GM23338 (cell line): ENCODE results near the gene MAP3K14. TPM values are rescaled to one million over a fixed set of nuclear protein-coding genes. Genes with fewer than 3 reads are reported as not detected.

Experiments used
- CREB1 ChIP-seq: fragments of 250-450 bp; sonication (Bioruptor Pico); IDR thresholded peaks from 2 replicates; pipeline ENCODE4 v1.5.0; 2020; ENCODE audit warnings: low read depth, mild to moderate bottlenecking, moderate library complexity
- CTCF ChIP-seq, 2 experiments: fragments of 200-600 bp in 1 of 2; sonication (generic) in 1 of 2; conservative IDR thresholded peaks; 2 replicates each; pipeline versions ENCODE4 v1.5.1 to v1.6.1; 2016 to 2017; ENCODE audit warnings: antibody characterized with exemption in 2 of 2, low read depth in 2 of 2, mild to moderate bottlenecking in 2 of 2, moderate library complexity in 1 of 2
- JUNB ChIP-seq: IDR thresholded peaks from one replicate; pipeline ENCODE4 v1.6.1; 2016; ENCODE audit warnings: antibody characterized with exemption; ENCODE audit not compliant: unreplicated experiment
- POLR2AphosphoS5 ChIP-seq: IDR thresholded peaks from 2 replicates; pipeline ENCODE4 v1.6.1; 2016; ENCODE audit warnings: antibody characterized with exemption, low read depth
- REST ChIP-seq: IDR thresholded peaks from one replicate; pipeline ENCODE4 v1.6.1; 2018; ENCODE audit warnings: antibody characterized with exemption; ENCODE audit not compliant: unreplicated experiment
- STAT1 ChIP-seq: IDR thresholded peaks from one replicate; pipeline ENCODE4 v1.6.1; 2016; ENCODE audit warnings: antibody characterized with exemption; ENCODE audit not compliant: unreplicated experiment
- ZNF462 ChIP-seq: fragments of 250-450 bp; sonication (Bioruptor Pico); IDR thresholded peaks from 2 replicates; pipeline ENCODE4 v1.5.0; 2020; ENCODE audit warnings: mild to moderate bottlenecking, moderate library complexity
- polyA plus RNA-seq: library from polyadenylated mRNA; unstranded; fragments of >200 nt; fragmentation: Nextera tagmentation; extraction: Ambion mirVana; gene quantifications from 2 replicates; pipeline ENCODE4 v1.2.1, GENCODE V29; 2016
- total RNA-seq: library from RNA; depleted of rRNA; stranded (reverse); fragments of >200 nt; shearing (Covaris generic); gene quantifications from 2 replicates; pipeline ENCODE4 v1.2.3, GENCODE V29; 2014

MAP3K14 gene
- total and polyA plus RNA-seq, 2 experiments from 2014 or later: 1.3 to 4.9 TPM

- TF ChIP-seq ZNF462 (CRISPR knock-in tag) (no peak), REST (no peak), POLR2AphosphoS5 (no peak), STAT1 (no peak), CTCF (conservative IDR thresholded peaks at IDR 0.05; ENCODE audit: low read depth in 2 of 2) (no peak), JUNB (no peak), CREB1 (CRISPR knock-in tag) (no peak)
Observed at GRCh38 chr17:45309400-45309799, 7.4 kb downstream of the MAP3K14 start (continued).
